RWPE1 (cell line): ENCODE measurements around the gene TRIM32.

Experiments used
- CTCF ChIA-PET: fragments of 350-600 bp; sonication (Branson Sonifier 250); formaldehyde crosslinking; extraction: SDS; loops from one replicate; lab custom pipeline; 2021; lab: Yijun Ruan, JAX
- POLR2A ChIA-PET: fragments of 400-600 bp; formaldehyde crosslinking; extraction: SDS; loops from one replicate; lab custom pipeline; 2020; ENCODE audit warnings: antibody characterized with exemption; ENCODE audit not compliant: low non-redundant PET; lab: Yijun Ruan, JAX
- DNase-seq: peaks from one replicate; pipeline ENCODE4 v3.0.0; 2012; ENCODE audit warnings: low spot score
- H3K27ac ChIP-seq: fragments of 450-650 bp; 2 replicates; pipeline ENCODE4 v1.5.1; 2017
- TF ChIP-seq, protein P1 (sequence below): fragments of 450-650 bp; conservative IDR thresholded peaks from 2 replicates; pipeline ENCODE4 v1.5.1; 2017; ENCODE audit warnings: low read depth, mild to moderate bottlenecking

The TRIM32 gene

DNA sequence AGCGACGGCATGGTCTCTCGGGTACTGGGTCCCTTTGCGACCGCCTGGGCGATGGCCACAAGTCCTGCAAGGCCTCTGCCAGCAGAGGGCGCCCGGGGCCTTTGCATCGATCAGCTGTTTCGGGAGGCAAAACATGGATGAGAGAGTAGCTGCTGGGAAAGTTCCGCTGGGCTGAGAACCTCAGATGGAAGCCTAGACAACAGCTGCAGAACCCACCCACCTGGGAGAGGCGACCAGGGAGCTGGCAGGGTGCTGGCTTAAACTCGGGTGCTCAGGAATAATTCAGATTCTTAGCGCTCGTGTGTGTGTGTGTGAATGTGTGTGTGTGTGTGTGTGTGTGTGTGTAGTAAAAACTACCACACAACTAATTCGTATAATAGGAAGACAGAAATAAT lies 50.0 kb downstream of the TRIM32 start:
- DNase-seq, result peak; percentile 96
- TF ChIP-seq, protein P1, sequence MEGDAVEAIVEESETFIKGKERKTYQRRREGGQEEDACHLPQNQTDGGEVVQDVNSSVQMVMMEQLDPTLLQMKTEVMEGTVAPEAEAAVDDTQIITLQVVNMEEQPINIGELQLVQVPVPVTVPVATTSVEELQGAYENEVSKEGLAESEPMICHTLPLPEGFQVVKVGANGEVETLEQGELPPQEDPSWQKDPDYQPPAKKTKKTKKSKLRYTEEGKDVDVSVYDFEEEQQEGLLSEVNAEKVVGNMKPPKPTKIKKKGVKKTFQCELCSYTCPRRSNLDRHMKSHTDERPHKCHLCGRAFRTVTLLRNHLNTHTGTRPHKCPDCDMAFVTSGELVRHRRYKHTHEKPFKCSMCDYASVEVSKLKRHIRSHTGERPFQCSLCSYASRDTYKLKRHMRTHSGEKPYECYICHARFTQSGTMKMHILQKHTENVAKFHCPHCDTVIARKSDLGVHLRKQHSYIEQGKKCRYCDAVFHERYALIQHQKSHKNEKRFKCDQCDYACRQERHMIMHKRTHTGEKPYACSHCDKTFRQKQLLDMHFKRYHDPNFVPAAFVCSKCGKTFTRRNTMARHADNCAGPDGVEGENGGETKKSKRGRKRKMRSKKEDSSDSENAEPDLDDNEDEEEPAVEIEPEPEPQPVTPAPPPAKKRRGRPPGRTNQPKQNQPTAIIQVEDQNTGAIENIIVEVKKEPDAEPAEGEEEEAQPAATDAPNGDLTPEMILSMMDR, result peak; percentile 99
- ChIA-PET POLR2A (no interaction called here), CTCF (interaction anchor here (0.5 to 2.4 kb wide), 54 partner anchors 9 to 907 kb away, joined by 3 to 116 read pairs (median 4); no protein-coding TSS in a partner anchor)
- no peak overlapping the region for H3K27ac ChIP-seq

DNA sequence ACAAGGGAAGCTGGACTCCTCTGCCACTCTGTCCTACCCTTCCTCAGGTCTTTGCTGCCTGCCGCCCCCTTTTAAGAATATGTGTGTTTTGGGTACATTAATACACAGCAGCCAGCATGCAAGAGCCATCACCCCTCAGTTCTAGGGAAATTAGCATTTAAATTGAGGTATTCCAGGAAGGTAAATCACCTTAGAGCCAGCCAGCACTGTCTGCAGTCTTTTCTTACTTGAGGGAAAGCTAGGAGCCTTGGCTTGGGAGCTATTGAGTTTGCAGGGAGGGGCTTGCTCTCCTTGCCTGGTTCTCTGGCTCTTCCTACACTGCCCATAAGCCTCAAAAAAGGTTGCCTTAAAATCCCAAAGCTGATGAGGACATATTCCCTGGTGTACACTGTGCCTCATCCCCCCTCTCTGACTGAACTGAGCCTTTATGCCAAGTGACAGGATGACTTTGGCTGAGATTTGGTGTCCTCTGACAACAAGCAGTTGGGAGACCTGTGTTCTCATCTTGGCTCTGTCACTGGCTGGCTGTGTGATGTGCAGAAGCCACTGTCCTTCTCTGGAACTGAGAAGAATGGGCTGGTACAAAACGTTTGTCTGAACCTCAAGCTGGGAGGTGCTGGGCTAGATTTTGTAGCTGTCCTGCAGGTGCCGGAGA lies 54.1 kb downstream of the TRIM32 start:
- ChIA-PET CTCF (interaction anchor here (0.6 kb wide), 1 partner anchor 120 kb away, joined by 4 read pairs; no protein-coding TSS in a partner anchor), POLR2A (no interaction called here)
- no peak for DNase-seq
- TF ChIP-seq, protein P1, result no peak
- H3K27ac ChIP-seq, result no peak overlapping the region

DNA sequence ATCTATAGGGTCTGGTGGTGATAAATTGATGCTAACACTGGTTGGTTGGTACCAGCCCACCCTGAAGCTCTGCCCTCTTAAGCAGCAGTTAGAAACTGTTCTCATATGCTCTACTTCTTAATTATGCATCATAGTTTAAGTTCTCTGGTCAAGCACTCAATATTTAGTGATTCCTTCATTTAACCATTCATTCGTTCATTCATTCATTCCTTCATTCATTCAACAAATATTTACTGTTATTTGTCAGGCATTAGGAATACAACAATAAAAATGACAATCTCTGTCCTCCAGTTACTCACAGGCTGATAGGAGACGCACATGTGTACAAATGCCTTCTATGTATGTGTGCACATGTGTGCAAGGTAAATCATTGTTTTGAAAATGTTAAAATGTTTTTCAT lies 54.6 kb downstream of the TRIM32 start:
- ChIA-PET CTCF (interaction anchor here (0.6 to 0.7 kb wide), 2 partner anchors 10 to 120 kb away, joined by 4 read pairs; no protein-coding TSS in a partner anchor), POLR2A (no interaction called here)
- no peak for DNase-seq
- TF ChIP-seq, protein P1, result no peak
- H3K27ac ChIP-seq, result no peak overlapping the region

DNA sequence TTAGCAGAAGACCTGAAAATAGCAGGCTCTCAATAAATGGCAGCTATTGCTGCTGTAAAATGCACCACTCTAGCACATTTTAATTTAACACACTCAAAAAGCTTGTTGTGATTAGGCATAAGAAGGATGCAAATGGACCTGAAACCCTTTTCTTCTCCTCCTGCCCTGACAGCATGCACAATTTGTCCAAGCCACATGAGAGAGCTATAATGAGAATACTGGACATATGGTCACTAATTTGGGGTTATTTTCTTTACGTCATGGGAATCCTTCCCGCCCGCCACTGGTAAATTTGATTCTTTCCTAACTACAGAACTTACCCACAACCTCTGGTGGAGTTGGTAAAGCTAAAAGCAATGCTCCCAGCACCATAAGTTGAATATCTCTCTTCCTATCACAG lies 62.1 kb downstream of the TRIM32 start:
- POLR2A ChIA-PET, result no interaction called here
- TF ChIP-seq, protein P1, result no peak
- CTCF ChIA-PET, result interaction anchor here (1.2 kb wide), 1 partner anchor 12 kb away, joined by 8 read pairs; no protein-coding TSS in a partner anchor

DNA sequence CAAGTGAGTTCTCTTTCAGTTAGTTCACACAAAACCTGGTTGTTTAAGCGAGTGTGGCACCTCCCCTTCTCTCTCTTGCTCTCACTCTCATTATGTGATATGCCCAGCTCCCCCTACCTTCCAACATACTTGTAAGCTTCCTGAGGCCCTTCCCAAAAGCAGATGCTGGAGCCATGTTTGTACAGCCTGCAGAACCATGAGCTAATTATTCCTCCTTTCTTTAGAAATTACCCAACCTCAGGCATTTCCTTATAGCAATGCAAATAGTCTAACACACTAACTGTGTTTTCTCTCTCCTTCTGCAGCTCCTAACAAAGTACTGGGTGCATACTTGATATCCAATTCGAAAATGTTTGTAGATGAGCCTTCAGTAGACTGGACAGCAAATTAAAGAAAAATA lies 62.7 kb downstream of the TRIM32 start:
- ChIA-PET POLR2A (no interaction called here), CTCF (interaction anchor here (1.2 kb wide), 1 partner anchor 12 kb away, joined by 8 read pairs; no protein-coding TSS in a partner anchor)
- DNase-seq, result no peak
- TF ChIP-seq, protein P1, result no peak
- no peak overlapping the region for H3K27ac ChIP-seq

More for the DNA sequence above, 62.1 kb downstream of the TRIM32 start:
- H3K27ac ChIP-seq, result no peak overlapping the region
- no peak for DNase-seq

DNA sequence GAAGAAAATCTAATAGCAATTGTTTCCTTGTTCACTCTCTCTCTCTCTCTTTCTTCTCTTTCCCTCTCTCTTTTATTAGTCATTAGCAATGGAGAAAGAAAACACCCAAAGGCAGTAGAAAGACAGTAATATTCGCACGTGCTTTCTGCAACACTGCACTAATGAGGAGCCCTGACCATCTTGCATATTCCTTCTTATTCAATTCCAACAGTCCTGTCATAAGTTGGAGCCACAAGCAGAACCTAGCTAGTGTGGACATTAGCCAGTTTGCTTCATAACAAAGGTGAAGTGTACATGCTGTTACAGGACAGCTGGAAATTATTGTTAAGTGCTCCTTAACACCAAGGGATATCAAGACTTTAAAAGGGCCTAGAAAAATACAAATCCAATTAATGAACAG lies 63.4 kb downstream of the TRIM32 start:
- ChIA-PET CTCF (interaction anchor here (0.6 kb wide), 1 partner anchor 27 kb away, joined by 3 read pairs; no protein-coding TSS in a partner anchor), POLR2A (no interaction called here)
- H3K27ac ChIP-seq, result no peak overlapping the region
- TF ChIP-seq, protein P1, result no peak
- no peak for DNase-seq
